GM15510 (cell line): ENCODE data around the gene BMP6.

Source experiments
- POLR2A ChIP-seq: IDR thresholded peaks from 3 replicates; pipeline ENCODE4 v1.6.1; 2011; ENCODE audit warnings: borderline replicate concordance; ENCODE audit not compliant: insufficient read length; ENCODE audit errors: extremely low read depth

The BMP6 gene

DNA sequence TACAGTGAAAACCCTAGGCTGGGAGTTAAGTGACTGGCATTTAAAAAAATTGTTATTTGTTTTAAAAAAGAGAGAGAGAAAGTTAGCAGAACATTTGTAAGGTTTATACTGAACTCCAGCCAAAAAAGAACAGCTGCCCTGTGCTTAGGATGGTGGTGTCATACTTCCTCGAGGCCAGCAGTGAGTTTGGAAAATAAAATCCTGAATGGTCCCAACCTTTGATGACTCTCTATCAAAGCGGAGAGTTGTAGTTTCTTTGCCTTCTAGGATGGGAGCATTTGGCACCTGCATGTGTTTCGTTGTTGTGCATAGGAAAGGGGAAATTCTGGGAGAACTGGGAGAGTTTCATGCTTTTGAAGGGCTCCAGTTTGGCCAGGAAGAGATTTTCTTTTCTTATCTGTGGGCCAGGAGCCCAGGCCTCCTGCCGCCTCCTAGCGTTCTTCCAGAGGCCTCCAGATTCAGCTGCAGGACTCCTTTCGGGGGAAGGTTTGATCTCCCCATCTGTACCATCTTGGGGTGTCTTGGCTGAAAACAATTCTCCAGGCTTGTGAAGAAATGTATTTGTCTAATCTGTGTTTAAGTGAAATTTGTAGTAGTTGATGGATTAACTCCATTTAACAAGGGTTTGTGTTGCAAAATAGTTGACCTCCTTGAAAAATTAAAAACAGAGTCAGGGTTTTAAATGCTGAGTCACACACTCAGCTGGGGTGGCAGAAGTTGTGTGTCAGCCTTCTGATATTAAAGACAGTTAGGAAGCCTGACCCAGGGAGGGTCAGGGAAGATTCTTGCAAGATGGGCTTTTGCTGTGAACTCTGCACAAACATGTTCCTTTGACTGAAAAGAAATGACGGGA, 121.3 kb downstream of the BMP6 start:
- TF ChIP-seq POLR2A: no peak

DNA sequence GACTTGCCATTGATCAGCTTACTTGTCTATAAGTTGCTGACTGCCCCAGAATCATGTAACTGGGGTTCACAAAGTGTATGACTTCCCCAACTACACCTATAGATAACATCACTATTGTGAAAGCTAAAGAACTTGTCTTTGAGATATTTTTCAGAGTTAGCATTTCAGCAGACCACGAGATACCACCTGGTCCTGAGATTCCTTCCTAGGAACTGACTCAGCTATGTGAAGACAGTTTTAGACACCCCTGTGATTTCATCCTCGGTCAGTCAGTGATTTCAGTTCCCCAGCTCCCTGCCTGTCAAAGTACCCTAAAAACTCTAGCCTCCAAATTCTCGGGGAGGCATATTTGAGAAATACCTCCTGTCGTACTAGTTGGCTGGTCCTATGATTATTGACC, 122.3 kb downstream of the BMP6 start:
- TF ChIP-seq POLR2A: no peak

DNA sequence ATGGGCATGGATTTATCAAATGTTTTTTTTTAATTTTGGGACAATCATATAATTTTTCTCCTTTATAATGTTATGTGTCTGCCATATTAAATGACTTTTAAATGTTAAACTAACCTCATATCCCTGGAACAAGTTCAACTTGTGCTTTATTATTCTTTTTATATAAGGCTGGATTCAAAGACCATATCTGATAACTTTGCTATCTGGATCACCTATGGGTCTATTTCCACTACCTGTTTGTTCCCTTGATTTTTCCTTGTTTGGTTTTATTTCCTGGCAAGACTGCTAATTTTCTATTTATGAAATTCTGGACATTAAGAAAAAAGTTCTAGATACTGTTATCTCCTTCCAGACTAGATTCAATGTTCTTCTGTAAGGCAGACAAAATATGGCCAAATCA, 125.9 kb downstream of the BMP6 start:
- TF ChIP-seq POLR2A: no peak

DNA sequence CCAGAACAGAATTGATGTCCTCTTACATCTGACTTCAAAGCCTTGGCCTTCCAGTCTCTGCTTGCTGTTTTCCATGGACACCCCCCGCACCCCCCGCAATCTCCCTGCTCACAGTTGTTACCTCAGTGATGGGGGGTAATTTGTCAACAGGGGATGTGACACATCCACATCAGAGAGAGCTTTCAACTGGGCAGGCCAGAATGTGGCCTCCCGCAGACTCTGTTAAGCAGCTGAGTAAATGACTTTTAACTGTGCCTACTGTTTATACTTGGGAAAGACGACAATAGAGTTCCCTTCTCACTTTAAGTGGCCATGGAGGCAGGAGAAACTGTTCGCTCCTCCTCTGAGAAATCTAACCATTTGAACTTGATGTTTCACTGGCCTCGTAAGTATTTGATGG, 133.7 kb downstream of the BMP6 start:
- no peak for TF ChIP-seq POLR2A

DNA sequence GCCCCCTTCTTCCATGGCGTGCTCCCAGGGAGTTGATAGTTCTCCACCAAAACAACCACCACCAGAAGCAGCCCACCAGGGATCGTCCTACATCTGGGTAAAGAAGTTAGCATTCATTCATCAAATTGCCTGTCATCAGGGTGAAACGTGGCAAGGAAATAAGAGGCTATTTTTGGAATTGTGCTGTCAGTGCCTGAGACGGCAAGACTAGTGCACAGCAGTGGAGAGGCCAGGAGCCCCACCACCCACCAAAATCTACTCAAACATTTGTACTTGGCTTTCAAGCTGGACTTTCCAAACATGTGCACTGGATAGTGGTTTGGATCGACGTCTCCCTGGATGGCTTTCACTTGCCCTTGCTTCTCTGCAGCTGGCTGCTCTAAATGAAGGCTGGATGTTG, 139.9 kb downstream of the BMP6 start:
- TF ChIP-seq POLR2A: no peak

DNA sequence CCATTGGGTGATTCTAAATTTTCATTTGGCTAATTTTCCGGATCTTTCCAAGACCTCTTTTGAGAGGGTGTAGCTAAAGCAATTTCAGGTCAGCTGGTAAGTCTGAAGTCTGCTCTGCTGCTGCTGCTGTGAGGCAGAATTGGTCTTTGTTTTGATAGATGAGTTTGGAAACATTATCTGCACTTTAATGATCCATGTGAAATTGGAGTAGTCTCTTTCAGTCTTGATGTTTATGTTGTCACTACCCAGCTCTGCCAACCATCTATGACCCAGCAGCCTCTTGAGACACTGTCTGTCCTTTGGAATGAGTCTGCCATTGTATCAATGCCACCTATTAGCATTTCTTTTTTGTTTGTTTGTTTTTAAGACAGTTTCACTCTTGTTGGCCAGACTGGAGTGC, 140.6 kb downstream of the BMP6 start:
- TF ChIP-seq POLR2A: no peak

DNA sequence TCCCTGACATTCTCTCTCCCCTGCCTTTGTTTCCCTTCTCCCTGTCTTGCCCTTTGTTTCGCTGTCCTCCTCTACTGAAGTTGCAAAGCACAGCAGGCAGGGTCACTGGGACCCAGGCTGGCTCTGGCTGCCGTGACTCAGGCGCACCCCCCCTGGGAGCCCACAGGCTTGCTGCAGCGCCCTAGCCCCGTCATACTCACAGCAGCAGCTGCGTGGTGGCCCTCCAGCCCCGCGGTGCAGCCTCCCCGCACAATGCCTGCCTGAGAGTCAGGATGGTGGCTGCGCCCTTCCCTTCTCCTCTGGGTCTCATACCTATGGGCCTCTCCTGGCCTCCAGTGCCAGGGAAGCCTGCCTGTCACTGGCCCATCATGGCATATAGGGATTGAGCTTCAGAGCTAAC, 143.0 kb downstream of the BMP6 start:
- no peak for TF ChIP-seq POLR2A

DNA sequence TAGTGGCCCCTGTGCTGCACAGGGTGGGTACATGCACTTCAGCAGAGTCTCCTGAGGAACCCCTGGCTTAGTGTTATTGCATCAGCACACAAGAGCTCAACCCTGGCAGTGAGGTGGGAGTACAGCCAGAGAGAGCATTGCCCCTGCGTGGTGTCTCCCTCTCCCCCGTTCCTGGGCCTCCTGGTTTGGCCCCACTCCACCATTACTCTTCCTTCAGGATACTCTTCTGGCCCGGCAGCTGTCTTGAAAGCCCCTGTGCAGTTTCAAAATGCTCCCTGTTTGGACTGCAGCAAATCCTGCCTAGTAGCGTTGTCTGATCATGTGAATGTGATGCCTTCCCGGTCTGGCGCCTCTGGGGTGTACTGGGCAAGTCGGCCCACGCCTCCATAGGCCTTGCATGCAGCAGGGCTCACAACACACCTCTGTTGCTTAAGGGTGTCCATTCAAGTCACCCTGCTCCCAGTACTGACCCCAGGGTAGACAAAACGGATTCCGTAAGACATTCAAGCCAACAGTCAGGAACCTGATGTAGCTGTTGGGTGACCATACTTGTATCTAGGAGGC, 152.6 kb downstream of the BMP6 start:
- TF ChIP-seq POLR2A: no peak

DNA sequence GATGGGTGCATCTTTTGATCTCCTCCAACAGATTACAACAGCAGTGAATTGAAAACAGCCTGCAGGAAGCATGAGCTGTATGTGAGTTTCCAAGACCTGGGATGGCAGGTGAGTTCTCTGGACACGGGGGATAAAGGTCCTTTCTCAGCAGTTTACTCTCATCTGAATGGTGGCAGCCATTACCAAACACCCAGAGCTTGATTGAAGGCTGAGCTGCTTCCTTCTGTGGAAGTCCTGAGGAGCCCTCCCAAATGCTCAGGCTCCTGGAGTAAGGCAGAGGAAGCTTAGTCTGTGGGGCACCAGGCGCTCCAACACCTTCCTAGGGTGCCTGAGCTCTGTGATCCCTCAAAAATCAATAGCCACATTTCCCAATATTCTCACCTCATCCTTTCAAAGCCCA, 153.1 kb downstream of the BMP6 start:
- no peak for TF ChIP-seq POLR2A

DNA sequence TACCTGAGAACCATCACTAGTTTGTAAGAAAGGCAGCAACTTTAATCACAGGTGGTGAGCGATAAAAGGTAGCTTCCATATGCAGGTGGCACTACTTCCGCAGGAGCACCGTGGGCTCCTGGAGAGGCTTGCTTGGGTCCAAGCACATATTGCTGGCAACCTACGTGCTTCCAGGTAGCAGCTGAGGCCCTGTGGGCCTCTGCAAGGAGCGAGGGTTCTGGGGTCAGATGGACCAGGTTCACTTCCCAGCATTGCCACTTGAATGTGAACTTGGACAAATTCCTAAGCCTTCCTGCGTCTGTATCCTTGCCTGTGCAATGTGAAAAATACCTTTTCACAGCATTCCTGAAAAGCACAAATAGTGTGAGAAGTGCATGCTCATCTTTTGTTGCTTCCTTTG, 153.7 kb downstream of the BMP6 start:
- no peak for TF ChIP-seq POLR2A

DNA sequence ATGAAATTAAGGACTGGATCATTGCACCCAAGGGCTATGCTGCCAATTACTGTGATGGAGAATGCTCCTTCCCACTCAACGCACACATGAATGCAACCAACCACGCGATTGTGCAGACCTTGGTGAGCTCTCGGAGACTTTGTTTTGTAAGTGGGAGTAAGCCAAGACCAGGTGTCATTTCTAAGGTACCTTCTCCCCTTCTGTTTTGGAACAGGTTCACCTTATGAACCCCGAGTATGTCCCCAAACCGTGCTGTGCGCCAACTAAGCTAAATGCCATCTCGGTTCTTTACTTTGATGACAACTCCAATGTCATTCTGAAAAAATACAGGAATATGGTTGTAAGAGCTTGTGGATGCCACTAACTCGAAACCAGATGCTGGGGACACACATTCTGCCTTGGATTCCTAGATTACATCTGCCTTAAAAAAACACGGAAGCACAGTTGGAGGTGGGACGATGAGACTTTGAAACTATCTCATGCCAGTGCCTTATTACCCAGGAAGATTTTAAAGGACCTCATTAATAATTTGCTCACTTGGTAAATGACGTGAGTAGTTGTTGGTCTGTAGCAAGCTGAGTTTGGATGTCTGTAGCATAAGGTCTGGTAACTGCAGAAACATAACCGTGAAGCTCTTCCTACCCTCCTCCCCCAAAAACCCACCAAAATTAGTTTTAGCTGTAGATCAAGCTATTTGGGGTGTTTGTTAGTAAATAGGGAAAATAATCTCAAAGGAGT, 154.2 kb downstream of the BMP6 start:
- TF ChIP-seq POLR2A: peak; percentile 15

DNA sequence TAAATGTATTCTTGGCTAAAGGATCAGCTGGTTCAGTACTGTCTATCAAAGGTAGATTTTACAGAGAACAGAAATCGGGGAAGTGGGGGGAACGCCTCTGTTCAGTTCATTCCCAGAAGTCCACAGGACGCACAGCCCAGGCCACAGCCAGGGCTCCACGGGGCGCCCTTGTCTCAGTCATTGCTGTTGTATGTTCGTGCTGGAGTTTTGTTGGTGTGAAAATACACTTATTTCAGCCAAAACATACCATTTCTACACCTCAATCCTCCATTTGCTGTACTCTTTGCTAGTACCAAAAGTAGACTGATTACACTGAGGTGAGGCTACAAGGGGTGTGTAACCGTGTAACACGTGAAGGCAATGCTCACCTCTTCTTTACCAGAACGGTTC, 154.8 kb downstream of the BMP6 start:
- peak; percentile 8 for TF ChIP-seq POLR2A

DNA sequence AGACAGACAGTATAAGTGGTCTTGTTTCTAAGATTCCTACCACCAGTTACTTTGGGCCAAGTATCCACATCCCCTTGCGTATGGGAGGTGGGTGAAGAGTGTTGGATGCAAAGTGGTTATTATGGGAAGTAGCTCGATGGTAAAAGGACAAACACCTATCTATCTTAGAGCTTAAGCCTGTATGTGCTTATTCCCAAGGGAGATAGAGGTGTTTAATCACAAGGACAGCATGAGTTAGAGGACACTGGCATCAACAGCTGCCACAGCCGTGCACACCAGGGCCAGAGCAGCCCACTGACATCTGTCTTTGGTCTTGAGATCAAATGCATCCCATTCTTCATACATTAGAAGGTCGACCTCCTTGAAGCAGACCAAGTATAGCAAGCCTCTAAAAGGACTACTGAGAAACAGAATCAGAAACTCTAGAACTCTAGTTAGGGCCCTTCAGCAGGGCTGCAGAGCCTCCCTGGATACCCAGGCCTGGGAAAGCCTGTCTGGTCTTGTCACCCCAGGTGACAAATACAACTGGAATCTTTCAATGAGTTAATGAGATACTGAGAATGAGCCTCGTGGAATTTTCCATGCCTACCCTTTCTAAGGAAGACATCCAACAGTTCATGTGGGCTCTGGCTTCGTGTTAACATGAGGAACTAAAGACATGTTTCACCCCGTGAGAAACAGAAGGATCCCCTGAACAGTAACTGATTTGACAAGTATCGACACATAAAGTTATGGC, 156.0 kb downstream of the BMP6 start:
- TF ChIP-seq POLR2A: no peak

DNA sequence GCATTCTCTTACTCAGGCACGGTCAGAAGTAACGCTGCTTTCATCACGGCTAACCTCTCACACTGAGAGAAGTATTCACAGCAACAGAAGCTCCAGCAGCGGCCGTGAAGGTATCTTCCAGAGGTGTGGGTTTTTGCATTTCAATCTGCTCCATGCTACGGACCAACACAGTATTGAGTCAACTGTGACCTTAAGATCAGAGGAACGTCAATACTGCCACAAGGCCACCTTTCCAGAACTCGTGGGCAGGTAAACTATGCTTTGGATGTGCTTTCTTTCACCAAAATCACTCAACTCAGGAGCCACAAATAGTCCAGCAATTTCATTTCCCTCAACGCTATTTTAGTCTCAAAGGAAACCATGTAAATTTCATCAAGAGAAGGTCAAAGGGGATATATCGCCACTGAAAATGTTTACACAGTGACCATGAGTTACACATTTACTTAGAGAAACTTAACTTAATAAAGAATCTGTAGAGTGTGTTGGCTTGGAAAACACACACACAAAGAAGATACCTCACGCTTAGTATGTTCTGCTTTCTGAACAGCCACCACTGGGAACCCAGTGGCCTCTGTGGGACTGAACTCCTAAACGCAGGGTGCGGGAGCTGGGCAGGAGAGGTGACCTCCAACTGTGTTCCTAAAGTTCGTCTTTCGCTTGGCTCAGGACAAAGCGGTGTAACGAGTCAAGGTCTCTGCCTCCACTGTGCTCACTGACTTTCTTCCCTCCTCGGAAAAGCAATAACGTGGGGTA, 156.8 kb downstream of the BMP6 start:
- TF ChIP-seq POLR2A: no peak
